ENCODE data around the gene MOAP1.

Gene MOAP1

DNA sequence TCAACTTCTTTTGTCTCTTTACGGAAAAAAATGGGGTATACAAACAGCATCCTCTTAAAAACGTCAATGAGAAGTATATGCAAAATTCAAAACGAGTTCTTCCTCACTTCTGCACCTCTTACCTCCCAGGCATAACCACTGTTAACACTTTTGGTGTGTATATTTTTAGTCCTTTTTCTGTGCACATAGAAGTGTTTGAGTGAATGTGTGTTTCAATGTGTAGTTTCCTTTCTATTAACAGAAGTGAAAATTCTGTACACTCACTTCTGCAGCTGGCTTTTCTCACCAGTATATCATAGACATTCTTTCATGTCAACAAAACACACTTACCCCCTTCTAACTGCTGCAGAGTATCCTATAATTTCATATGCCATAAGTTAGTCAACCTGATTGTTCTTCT is 27.7 kb upstream of the MOAP1 start:
- DNase-seq (ENCODE audit: insufficient read length) (no peak), FAIRE-seq (peak; percentile 62)
- TF ChIP-seq TAF1 (IDR thresholded peaks at IDR 0.05; ENCODE audit: borderline replicate concordance, low read depth, low read length) (no peak), POLR2AphosphoS5 (IDR thresholded peaks at IDR 0.05; ENCODE audit: low read depth, low read length) (no peak), POLR2A (IDR thresholded peaks at IDR 0.05; ENCODE audit: low read depth, low read length) (no peak)

DNA sequence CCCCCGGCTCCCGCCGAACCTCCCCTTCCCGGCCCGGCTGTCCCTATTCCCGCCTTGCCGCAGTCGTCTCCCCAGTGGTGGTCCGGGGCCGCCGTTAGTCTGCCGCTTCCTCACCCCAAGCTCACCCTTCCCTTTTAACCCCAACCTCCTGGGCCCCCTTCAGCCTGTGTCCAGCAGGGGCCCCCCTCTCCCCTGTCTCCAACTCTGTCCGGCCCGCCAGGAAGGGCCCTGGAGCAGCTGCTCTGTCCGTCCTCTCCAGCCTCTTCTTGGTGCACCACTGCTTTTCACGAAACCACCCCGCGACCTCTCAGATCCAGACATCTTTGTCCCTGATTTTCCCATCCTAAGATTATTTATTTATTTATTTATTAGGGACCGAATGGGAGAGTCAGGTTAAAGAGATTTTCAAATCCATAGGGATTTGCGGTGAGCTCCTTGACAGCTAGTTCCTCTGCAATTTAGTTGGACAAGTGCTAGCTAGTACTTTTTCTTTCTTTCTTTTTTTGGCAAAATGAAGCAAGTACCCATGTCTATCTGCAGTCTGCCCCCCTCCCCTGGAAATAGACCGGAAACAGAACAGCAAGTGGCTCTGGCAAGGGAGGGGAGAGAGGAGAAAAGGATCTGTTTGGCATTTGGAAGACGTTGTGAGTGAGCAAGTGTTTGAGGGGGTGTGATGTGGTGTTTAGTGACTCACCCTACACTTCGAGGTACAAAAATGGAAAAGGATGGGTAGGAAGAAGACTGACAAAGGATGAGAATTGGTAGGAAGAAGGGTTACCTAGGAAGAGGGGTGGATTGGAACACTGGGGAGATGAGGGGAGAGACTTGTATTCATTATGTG is 23.0 kb upstream of the MOAP1 start:
- peak; percentile 21 for FAIRE-seq
- TF ChIP-seq TAF1 (IDR thresholded peaks at IDR 0.05; ENCODE audit: borderline replicate concordance, low read depth, low read length): no peak
- no peak for TF ChIP-seq POLR2A (IDR thresholded peaks at IDR 0.05; ENCODE audit: low read depth, low read length)
- TF ChIP-seq POLR2AphosphoS5 (IDR thresholded peaks at IDR 0.05; ENCODE audit: low read depth, low read length): no peak
- DNase-seq (ENCODE audit: insufficient read length): no peak

DNA sequence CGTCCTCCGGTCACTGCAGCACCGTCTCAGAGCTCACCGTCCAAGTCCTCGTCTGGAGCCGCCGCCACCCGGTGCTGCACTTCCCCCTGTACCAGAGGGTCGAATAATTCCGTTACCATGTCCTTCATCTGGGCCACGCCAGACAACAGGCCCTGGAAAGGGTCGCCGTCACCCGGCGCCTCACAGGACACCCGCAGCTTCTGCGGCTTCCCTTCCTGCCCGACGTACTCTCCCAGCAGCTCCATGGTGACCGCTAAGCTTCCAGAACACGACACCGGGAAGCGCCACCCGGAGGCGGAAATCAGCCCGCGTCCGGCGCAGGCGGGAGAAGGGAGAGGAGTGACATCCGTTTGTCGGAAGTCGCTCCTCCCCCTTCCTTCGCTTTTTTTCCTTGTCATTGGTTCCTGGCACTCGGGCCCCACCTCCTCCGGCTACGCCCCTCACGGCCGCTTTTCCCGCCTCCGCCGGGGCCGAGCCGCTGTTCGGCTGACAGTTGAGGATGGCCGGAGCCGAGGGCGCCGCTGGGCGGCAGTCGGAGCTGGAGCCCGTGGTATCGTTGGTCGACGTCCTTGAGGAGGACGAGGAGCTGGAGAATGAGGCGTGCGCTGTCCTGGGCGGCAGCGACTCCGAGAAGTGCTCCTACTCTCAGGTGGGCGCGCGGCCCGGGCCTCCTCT is 22.2 kb upstream of the MOAP1 start, which contains the start of the genes GON7 and UBR7:
Gene GON7 (minus strand): TSS at position 273 of the 675 bp plus-strand sequence. CDS start 28 bp downstream, at position 245.
Gene UBR7 (plus strand): TSS at position 464 of the 675 bp plus-strand sequence. CDS start 36 bp downstream, at position 500.
- DNase-seq (ENCODE audit: insufficient read length) (peak; percentile 82), FAIRE-seq (peak; percentile 95)
- TF ChIP-seq POLR2A (IDR thresholded peaks at IDR 0.05; ENCODE audit: low read depth, low read length): peak; percentile 93
- peak; percentile 58 for TF ChIP-seq TAF1 (IDR thresholded peaks at IDR 0.05; ENCODE audit: borderline replicate concordance, low read depth, low read length)
- peak; percentile 90 for TF ChIP-seq POLR2AphosphoS5 (IDR thresholded peaks at IDR 0.05; ENCODE audit: low read depth, low read length)

DNA sequence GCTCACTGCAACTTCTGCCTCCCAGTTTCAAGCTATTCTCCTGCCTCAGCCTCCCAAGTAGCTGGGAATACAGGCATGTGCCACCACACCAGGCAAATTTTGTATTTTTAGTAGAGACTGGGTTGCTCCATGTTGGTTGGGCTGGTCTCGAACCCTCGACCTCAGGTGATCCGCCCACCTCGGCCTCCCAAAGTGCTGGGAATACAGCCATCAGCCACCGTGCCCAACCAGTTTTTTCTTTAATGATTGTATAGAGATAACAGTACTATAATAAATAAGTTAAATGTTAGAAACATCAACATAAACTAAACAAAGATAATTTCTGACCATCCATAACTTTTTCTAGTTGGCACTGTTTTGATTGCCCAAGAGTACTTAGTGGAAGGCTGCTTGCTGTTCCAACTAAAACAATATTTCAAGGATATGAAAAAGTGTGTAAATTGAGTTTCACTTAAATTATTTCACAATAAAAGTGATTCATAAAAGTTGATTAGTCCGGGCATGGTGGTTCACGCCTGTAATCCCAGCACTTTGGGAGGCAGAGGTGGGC is 16.5 kb upstream of the MOAP1 start:
- TF ChIP-seq POLR2AphosphoS5 (IDR thresholded peaks at IDR 0.05; ENCODE audit: low read depth, low read length) (no peak), POLR2A (IDR thresholded peaks at IDR 0.05; ENCODE audit: low read depth, low read length) (no peak), TAF1 (IDR thresholded peaks at IDR 0.05; ENCODE audit: borderline replicate concordance, low read depth, low read length) (no peak)
- FAIRE-seq (no peak), DNase-seq (ENCODE audit: insufficient read length) (no peak)

DNA sequence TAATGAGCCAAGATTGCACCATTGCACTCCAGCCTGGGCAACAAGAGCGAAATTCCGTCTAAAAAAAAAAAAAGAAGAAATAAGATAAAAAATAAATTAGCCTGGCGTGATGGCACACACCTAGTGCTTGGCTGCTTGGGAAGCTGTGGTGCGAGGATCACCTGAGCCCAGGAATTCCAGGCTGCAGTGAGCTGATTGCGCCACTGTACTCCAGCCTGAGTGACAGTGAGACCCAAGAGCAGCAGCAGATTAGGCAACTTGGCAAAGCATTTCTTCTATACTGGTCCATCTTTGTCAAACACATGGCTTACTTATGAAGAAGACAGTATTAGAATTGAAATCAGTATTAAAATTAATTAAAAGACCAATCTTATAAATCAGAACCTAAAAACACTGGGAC is 15.9 kb upstream of the MOAP1 start:
- DNase-seq (ENCODE audit: insufficient read length) (no peak), FAIRE-seq (no peak)
- no peak for TF ChIP-seq POLR2AphosphoS5 (IDR thresholded peaks at IDR 0.05; ENCODE audit: low read depth, low read length)
- TF ChIP-seq POLR2A (IDR thresholded peaks at IDR 0.05; ENCODE audit: low read depth, low read length): no peak
- no peak for TF ChIP-seq TAF1 (IDR thresholded peaks at IDR 0.05; ENCODE audit: borderline replicate concordance, low read depth, low read length)

DNA sequence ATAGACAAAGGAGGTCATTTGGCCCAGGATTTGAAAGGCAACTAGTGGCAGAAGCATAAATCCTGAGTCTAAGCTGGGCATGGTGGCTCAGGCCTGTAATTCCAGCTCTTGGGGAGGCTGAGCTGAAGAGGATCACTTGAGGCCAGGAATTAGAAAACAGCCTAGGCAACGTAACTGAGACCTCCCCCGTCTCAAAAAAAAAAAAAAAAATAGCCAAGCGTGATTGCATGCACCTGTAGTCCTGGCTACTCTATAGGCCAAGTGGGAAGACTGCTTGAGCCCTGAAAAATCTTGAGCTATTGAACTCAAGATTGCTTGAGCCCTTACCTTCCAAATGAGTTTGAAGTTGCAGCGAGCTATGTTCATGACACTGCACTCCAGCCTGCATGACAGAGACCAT is 14.3 kb upstream of the MOAP1 start:
- DNase-seq (ENCODE audit: insufficient read length) (no peak), FAIRE-seq (no peak)
- TF ChIP-seq POLR2A (IDR thresholded peaks at IDR 0.05; ENCODE audit: low read depth, low read length): no peak
- no peak for TF ChIP-seq TAF1 (IDR thresholded peaks at IDR 0.05; ENCODE audit: borderline replicate concordance, low read depth, low read length)
- no peak for TF ChIP-seq POLR2AphosphoS5 (IDR thresholded peaks at IDR 0.05; ENCODE audit: low read depth, low read length)

DNA sequence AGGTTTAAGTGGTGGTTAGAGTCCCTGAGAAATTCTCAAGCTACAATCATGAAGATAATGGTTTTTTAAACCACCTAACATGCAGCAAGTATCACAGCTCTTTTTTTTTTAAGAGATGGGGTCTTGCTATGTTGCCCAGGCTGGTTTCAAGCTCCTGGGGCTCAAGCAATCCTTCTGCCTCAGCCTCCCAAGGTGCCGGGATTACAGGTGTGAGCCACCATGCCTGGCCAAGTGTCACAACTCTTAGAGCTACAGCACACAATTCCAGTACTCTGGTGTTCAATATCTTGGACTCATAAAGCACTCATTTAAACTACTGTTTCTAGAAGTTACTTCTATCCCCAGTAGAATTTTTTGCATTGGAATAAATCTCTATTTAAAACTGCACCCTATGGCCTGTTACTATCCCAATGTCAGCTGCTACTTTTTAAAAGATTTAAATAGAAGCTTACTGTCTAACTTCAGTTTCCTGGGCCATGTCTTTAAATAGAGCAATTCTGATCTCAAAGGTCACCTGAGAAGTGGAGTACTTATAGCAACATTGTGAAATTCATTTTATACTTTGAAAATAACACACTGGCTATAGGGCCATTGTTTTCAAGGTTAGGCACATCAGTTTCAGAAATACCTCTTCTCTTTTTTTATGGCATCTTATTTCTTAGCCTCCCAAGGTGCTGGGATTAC is 10.8 kb upstream of the MOAP1 start:
- TF ChIP-seq POLR2A (IDR thresholded peaks at IDR 0.05; ENCODE audit: low read depth, low read length) (no peak), TAF1 (IDR thresholded peaks at IDR 0.05; ENCODE audit: borderline replicate concordance, low read depth, low read length) (no peak), POLR2AphosphoS5 (IDR thresholded peaks at IDR 0.05; ENCODE audit: low read depth, low read length) (no peak)
- DNase-seq (ENCODE audit: insufficient read length): no peak
- FAIRE-seq: no peak

DNA sequence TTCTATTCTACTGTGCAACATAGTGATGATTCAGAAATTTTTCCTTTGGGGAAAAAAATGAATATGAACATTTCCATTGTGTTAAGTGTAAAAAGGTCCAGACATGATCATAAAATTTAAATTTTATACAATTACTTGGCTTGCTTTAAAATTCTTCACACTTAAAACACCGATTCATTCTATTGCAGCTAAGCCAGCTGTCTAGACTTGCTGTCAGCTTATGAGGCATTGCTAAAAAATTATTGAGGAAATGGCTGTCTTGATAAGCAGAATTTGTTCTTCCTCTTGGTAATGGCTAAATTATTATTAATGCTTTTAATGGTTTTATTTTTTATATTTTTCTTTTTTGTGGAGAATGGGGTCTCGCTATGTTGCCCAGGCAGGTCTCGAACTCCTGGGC is 2.3 kb upstream of the MOAP1 start:
- TF ChIP-seq TAF1 (IDR thresholded peaks at IDR 0.05; ENCODE audit: borderline replicate concordance, low read depth, low read length) (no peak), POLR2A (IDR thresholded peaks at IDR 0.05; ENCODE audit: low read depth, low read length) (no peak), POLR2AphosphoS5 (IDR thresholded peaks at IDR 0.05; ENCODE audit: low read depth, low read length) (no peak)
- FAIRE-seq: no peak
- DNase-seq (ENCODE audit: insufficient read length): no peak

DNA sequence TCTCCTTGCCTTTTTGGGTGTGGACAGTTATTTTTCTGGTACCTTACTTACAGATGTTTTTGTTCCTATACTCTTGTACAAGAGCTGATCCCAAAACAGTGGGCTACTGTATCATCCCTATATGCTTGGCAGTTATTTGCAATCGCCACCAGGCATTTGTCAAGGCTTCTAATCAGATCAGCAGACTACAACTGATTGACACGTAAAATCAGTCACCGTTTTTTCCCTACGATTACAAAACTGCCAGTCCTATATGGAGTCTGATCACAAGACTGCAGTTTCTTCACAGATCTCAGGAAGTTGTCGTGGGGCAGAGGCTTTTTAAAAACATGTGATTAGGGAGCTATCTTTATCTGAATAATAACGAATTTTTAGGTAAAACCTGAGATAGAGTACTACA is 1.8 kb upstream of the MOAP1 start:
- DNase-seq (ENCODE audit: insufficient read length) (no peak), FAIRE-seq (peak; percentile 27)
- TF ChIP-seq POLR2AphosphoS5 (IDR thresholded peaks at IDR 0.05; ENCODE audit: low read depth, low read length) (no peak), POLR2A (IDR thresholded peaks at IDR 0.05; ENCODE audit: low read depth, low read length) (no peak), TAF1 (IDR thresholded peaks at IDR 0.05; ENCODE audit: borderline replicate concordance, low read depth, low read length) (no peak)

DNA sequence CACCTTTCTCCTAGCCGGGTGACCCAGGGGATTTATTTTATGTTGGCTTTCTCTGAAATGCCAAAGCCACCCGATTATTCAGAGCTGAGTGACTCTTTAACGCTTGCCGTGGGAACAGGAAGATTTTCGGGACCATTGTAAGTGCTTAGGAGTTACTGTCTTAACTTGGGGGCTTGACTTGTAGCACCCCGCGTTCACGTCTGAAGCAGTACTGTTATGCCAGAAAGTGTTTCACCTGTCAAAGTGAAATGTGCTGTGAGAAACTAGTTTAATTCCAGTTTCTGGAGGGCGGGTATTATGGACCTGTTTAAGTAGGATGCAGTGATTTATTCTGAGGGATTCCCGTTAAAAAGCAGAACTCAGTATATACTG is 638 bp upstream of the MOAP1 start:
- TF ChIP-seq POLR2A (IDR thresholded peaks at IDR 0.05; ENCODE audit: low read depth, low read length): no peak
- TF ChIP-seq TAF1 (IDR thresholded peaks at IDR 0.05; ENCODE audit: borderline replicate concordance, low read depth, low read length): no peak
- no peak for TF ChIP-seq POLR2AphosphoS5 (IDR thresholded peaks at IDR 0.05; ENCODE audit: low read depth, low read length)
- FAIRE-seq (no peak), DNase-seq (ENCODE audit: insufficient read length) (no peak)
